ENCODE measurements around the gene SMG7.

DNA sequence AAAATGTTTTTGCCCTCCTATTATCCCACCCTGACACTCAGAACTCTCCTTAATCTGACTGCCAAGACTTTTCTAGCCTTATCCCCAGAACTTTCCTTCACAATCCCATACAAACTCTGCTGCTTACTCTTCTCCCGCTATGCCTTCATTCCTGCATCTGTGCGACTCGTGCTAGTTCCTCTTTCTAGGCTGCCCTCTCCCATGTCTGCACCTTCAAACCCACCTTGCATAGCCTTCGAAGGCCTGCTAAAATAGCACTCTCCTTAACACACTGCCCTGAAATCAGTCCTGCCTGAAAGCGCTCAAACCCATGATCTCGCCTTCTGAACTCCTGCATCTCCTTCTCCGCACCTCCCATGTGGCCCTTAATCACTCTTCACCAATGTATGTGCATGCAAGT, 120.4 kb downstream of the SMG7 start:
- TF ChIP-seq CTCF (IDR thresholded peaks at IDR 0.05; ENCODE audit: low read length), result no peak
- TF ChIP-seq EZH2 (IDR thresholded peaks at IDR 0.05; ENCODE audit: borderline replicate concordance, low read length), result no peak
